HG03432 (cell line): Measurements from ENCODE around the gene OTOF.
A peak's percentile ranks its signal among the peaks of the same experiment; 100 is the strongest.

Source experiments
- ATAC-seq: cut with Tn5 transposase; IDR thresholded peaks from one replicate; pipeline ENCODE4 v1.9.1; 2021; ENCODE audit warnings: mild to moderate bottlenecking, moderate library complexity; ENCODE audit not compliant: unreplicated experiment

OTOF gene

DNA sequence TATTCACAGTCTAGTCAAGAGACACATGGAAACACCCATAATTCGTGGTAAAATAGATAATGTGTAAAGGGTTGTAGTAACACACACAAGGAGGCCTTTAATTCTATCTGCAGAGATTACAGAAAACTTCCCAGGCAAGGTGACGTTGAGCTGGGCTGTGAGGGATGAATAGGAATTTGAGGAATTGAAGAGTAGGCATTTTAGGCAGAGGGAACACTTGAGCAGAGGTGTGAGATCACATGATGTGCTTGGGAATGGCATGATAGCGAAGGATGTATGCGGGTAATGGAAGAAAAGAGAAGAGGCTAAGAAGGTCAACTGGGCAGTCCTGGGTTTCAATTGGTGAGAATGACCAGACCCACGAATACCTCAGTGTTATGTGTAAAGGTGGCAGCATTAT, 56.0 kb downstream of the OTOF start:
- no peak for ATAC-seq

DNA sequence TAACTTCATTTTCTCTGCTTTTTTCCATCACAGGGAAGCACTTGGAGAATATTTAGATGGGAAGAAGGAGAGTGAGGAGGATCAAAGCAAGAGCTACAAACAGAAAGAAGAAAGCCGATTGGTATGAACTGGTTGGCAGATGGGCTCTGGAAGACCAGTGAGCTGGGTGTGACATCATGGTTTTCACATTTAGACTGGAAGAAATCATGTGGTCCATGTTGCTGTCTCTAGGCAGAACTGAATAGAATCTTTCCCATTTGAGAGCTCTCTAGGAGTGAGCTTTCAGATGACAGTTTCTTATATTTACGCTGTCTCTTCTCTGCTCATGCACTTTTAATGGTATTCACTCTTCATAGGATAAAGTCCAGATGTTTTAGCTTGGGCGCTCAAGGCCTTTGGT, 63.6 kb downstream of the OTOF start:
- ATAC-seq, result no peak

DNA sequence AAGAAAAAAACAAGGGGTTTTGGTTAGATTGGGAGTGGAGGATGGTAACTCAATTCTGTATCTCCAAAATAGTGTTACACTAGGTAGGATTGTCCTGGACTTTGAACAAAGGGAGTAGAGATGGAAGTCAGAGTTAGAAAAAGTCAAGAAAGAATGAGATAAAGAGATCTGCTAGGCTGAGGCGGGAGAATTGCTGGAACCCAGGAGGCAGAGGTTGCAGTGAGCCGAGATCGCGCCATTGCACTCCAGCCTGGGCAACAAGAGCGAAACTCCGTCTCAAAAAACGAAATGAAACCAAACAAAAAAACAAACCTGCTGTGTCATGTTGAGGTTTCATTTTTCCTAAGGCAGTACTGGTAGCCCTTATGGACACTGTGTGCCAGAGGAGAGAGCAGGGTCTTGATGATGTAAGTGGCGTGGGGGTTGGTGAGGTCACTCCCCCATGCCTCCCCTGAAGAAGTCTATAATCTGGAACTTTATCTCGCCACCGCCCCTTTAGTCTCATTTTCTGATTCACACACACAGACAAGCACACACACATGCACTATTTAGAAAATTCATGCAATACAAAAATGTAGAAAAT, 65.7 kb downstream of the OTOF start:
- peak; percentile 54 for ATAC-seq

DNA sequence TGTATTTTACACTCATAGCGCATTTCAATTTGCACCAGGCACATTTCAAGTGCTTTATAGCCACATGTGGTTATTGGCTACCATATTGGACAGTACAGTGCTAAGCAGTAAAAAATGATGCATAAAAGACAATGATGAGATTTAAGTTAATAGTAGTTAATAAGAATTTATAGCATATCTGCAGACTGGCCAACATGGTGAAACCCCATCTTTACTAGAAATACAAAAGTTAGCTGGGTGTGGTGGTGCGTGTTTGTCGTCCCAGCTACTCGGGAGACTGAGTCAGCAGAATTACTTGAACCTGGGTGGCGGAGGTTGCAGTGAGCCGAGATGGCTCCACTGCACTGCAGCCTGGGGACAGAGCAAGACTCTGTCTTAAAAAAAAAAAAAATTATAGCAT, 66.5 kb downstream of the OTOF start:
- no peak for ATAC-seq

DNA sequence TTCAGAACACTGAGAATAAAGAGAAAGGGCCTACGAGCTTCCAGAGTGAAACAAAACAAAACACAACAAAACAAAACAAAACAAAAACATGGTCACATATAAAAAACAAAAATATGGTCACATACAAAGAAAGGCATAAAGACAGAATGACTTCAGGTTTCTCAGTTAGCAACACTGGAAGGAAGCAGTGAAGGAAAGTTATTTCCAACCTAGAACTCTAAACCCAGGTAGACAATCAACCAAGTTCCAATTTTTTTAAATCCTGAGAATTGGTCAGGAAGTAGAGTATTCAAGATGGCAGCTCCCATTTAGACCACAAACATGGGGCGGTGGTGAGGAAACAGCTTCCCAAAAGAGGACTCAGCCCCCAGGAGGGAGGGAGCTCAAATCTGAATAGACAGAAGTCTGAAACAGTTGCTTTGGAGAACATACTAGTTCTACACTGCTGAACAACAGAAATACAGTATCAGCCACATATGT, 67.1 kb downstream of the OTOF start:
- no peak for ATAC-seq

DNA sequence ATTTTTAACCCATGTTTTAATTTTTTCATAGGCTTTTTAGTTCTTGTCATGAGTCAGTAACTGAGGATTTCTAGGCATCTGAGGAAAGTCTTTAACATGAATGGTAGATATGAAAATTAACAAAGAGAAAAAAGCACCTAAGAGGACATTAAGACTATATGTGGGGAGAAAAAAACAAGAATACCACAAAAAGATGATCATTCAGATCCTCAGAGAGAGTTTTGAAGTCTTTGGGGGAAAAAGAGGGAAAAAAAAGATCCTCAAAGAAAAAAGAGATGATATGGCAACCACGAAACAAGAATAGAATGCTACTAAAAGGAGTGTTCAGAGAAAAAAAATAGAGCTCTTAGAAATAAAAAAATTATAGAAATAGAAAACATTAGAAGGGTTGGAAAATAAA, 68.1 kb downstream of the OTOF start:
- no peak for ATAC-seq

DNA sequence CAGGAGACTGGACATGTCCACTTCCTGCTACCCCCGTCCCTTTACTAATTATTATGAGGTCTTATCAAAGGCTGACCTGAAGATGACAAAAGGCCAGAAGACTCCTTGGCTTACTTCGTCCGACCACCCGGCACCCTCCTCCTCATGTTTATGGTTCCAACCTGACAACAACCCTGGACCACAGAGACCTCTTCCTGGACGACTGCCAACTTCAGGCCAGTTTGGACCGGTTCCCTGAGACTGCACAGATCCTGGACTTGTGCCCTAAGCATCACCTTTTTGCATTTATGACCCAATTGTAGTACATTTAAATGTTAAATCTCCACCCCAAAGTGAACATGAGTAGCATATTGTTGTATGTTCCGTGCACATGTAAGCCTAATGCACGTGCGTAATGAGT, 70.4 kb downstream of the OTOF start:
- ATAC-seq, result no peak
